ENCODE data around the gene MANEA. TPM values are rescaled to one million over a fixed set of nuclear protein-coding genes. Genes with fewer than 3 reads are reported as not detected.

MANEA gene, protein sequence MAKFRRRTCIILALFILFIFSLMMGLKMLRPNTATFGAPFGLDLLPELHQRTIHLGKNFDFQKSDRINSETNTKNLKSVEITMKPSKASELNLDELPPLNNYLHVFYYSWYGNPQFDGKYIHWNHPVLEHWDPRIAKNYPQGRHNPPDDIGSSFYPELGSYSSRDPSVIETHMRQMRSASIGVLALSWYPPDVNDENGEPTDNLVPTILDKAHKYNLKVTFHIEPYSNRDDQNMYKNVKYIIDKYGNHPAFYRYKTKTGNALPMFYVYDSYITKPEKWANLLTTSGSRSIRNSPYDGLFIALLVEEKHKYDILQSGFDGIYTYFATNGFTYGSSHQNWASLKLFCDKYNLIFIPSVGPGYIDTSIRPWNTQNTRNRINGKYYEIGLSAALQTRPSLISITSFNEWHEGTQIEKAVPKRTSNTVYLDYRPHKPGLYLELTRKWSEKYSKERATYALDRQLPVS
- total RNA-seq: 10 to 100 TPM; 10.2 to 11.5 TPM

DNA sequence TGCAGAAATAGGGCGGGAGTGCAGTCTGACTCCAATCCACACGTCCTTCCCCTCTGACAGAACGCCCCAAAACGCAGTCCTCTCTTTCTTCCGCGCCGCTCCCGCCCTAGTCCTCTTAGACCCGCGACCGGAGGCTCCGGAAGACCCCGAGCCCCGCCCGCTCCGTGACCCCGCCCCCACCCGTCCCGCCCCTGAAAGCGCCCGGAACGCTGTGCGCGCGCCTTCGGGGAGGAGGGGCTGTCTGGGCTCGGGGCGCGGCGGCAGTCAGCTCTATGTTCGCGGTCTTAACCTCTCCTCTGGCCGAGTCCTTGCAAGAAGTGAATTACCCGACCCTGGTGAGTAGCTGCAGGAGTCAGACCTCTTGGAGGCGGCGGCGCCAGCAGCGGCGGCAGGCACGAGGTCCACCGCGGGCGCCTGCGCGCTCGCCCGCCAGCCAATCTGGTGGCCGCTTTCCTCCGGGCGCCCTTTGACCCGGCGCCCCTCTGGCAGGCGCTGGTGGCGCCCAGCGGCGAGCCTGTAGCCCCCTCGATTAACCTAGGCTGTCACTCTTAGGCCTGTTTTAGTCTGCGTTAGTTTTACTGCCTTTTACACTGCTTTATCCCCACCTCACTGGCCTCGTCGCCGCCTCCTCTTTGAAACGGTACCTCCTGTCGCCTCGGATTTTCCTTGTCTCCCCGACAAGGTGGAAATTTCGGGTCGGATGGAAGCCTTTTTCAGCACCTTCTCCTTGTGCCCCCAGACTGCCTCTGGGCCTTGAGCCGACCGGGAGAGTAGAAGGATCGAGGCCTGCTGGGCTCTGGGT is at the start of gene MANEA:
TSS of gene MANEA (plus strand) at position 232 of the 802 bp plus-strand sequence. CDS start 8,905 bp downstream, outside the sequence.
- under 1% methylated on average over 66 of the region's 70 CpGs for WGBS
- peak within 1 kb of the TSS; percentile 86 to 92 for H3K27ac ChIP-seq
- no peaks in the 10 kb centered on the region for H3K27me3 ChIP-seq (replicated peaks; ENCODE audit: insufficient read depth)
- peak within 1 kb of the TSS; percentile 63 to 71 for H3K4me3 ChIP-seq
- intact Hi-C loops (cut with DNase I): no loop called here
- no peaks in the 10 kb centered on the region for H3K9me3 ChIP-seq
- DNase-seq (ENCODE audit: low spot score): peak; percentile 56
- H3K36me3 ChIP-seq: no peaks in the 10 kb centered on the region
- peaks cover 3% of the 10 kb centered on the region for H3K4me1 ChIP-seq (replicated peaks)
- TF ChIP-seq POLR2A (IDR thresholded peaks at IDR 0.05) (peak; percentile 34), POLR2AphosphoS5 (IDR thresholded peaks at IDR 0.05) (no peak)
- TF ChIP-seq, protein P1, sequence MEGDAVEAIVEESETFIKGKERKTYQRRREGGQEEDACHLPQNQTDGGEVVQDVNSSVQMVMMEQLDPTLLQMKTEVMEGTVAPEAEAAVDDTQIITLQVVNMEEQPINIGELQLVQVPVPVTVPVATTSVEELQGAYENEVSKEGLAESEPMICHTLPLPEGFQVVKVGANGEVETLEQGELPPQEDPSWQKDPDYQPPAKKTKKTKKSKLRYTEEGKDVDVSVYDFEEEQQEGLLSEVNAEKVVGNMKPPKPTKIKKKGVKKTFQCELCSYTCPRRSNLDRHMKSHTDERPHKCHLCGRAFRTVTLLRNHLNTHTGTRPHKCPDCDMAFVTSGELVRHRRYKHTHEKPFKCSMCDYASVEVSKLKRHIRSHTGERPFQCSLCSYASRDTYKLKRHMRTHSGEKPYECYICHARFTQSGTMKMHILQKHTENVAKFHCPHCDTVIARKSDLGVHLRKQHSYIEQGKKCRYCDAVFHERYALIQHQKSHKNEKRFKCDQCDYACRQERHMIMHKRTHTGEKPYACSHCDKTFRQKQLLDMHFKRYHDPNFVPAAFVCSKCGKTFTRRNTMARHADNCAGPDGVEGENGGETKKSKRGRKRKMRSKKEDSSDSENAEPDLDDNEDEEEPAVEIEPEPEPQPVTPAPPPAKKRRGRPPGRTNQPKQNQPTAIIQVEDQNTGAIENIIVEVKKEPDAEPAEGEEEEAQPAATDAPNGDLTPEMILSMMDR (IDR thresholded peaks at IDR 0.05): no peak

- Histone ChIP-seq H3K4me1 (replicated peaks) (no peaks in the 10 kb centered on the region), H3K27me3 (replicated peaks; ENCODE audit: insufficient read depth) (no peaks in the 10 kb centered on the region), H3K4me3 (no peak overlapping the region), H3K36me3 (no peaks in the 10 kb centered on the region), H3K27ac (no peak overlapping the region), H3K9me3 (no peaks in the 10 kb centered on the region)
- intact Hi-C loops (cut with DNase I): no loop called here
- no peak for DNase-seq (ENCODE audit: low spot score)
- TF ChIP-seq, protein P1 (IDR thresholded peaks at IDR 0.05): no peak
- no peak for TF ChIP-seq POLR2AphosphoS5 (IDR thresholded peaks at IDR 0.05)
- no peak for TF ChIP-seq POLR2A (IDR thresholded peaks at IDR 0.05)
- WGBS: 84% methylated on average over 1 of the region's 1 CpG
These were observed 47.6 kb upstream of the MANEA start for GRCh38 chr6:95529762-95530161.

DNA sequence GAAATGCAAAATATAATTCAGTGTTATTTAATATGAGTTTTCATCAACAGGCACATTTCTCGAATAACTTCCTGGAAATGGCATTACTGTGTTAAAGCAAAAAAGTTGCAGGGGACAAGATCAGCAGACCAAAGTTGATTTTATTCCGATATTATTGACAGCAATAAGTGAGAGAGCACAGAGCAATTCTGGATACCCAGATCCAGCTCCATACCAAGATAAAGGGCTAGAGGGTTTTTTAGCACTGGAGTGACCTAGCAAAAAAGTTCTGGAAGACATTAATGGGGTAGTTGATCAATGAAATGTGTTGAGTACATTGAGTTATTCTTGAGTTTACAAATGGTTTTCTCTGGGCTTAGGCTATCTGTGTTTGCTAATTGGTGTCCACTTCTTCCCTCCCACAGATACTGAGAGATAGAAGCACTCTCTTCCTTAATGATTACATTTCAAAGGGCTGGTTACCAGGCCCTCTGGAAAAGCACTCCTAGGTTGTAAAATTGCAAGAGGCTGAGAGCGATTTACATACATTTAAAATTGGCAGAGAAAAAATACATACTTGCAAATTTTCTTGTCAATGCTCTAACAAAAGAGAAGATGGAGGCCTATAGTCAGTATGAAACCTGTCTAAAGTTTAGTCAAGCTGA is 47.0 kb upstream of the MANEA start:
- Histone ChIP-seq H3K9me3 (no peaks in the 10 kb centered on the region), H3K36me3 (no peaks in the 10 kb centered on the region), H3K4me1 (replicated peaks) (no peaks in the 10 kb centered on the region), H3K27ac (no peak overlapping the region), H3K4me3 (no peak overlapping the region), H3K27me3 (replicated peaks; ENCODE audit: insufficient read depth) (no peaks in the 10 kb centered on the region)
- DNase-seq (ENCODE audit: low spot score): no peak
- no peak for TF ChIP-seq POLR2AphosphoS5 (IDR thresholded peaks at IDR 0.05)
- TF ChIP-seq, protein P1 (IDR thresholded peaks at IDR 0.05): no peak
- no peak for TF ChIP-seq POLR2A (IDR thresholded peaks at IDR 0.05)
- 65% methylated on average over 3 of the region's 3 CpGs for WGBS
- intact Hi-C loops (cut with DNase I): no loop called here

- DNase-seq (ENCODE audit: low spot score): no peak
- Histone ChIP-seq H3K27ac (no peak overlapping the region), H3K27me3 (replicated peaks; ENCODE audit: insufficient read depth) (no peaks in the 10 kb centered on the region), H3K36me3 (no peaks in the 10 kb centered on the region), H3K4me3 (no peak overlapping the region), H3K4me1 (replicated peaks) (no peaks in the 10 kb centered on the region), H3K9me3 (no peaks in the 10 kb centered on the region)
- WGBS: 70% methylated on average over 1 of the region's 1 CpG
- intact Hi-C loops (cut with DNase I): no loop called here
- no peak for TF ChIP-seq POLR2A (IDR thresholded peaks at IDR 0.05)
- no peak for TF ChIP-seq POLR2AphosphoS5 (IDR thresholded peaks at IDR 0.05)
- TF ChIP-seq, protein P1 (IDR thresholded peaks at IDR 0.05): no peak
These were observed 33.5 kb upstream of the MANEA start for GRCh38 chr6:95543798-95544197.

Data from prostate gland (tissue), 2 donors.